GOT3 (cell line): ENCODE results near the gene TMC1.
"Not testable (repeated sequence)": the region's sequence is repeated elsewhere in the genome, so short reads cannot be mapped to it uniquely, and the experiment has no call there.

Source experiments
- DNase-seq: peaks from one replicate; lab custom pipeline; 2025; ENCODE audit warnings: mixed read lengths; lab: John Stamatoyannopoulos, UW

The TMC1 gene

GRCh38 chr9:72763022-72763421, 241.6 kb downstream of the TMC1 start:
- no peak for DNase-seq

- no peak for DNase-seq
Observed at GRCh38 chr9:72769546-72769945, 248.1 kb downstream of the TMC1 start.

GRCh38 chr9:72772661-72773060, 251.3 kb downstream of the TMC1 start:
- no peak for DNase-seq

- no peak for DNase-seq
Observed at GRCh38 chr9:72773570-72773969, 252.2 kb downstream of the TMC1 start.

GRCh38 chr9:72775570-72775969, 254.2 kb downstream of the TMC1 start:
- no peak for DNase-seq

- no peak for DNase-seq
Observed at GRCh38 chr9:72779614-72780013, 258.2 kb downstream of the TMC1 start.

- DNase-seq, result no peak
Observed at GRCh38 chr9:72786948-72787347, 265.5 kb downstream of the TMC1 start.

GRCh38 chr9:72788966-72789735, 267.7 kb downstream of the TMC1 start:
- no peak for DNase-seq

- no peak for DNase-seq
Observed at GRCh38 chr9:72789885-72790284, 268.5 kb downstream of the TMC1 start.

GRCh38 chr9:72790989-72791388, 269.6 kb downstream of the TMC1 start:
- DNase-seq, result no peak

- no peak for DNase-seq
Observed at GRCh38 chr9:72791436-72791835, 270.0 kb downstream of the TMC1 start.

- no peak for DNase-seq
Observed at GRCh38 chr9:72794946-72795345, 273.5 kb downstream of the TMC1 start.

GRCh38 chr9:72800328-72800994, 279.1 kb downstream of the TMC1 start:
- no peak for DNase-seq

- no peak for DNase-seq
Observed at GRCh38 chr9:72805238-72805637, 283.8 kb downstream of the TMC1 start.

- DNase-seq, result not testable (repeated sequence)
Observed at GRCh38 chr9:72806313-72806809, 285.0 kb downstream of the TMC1 start.

- DNase-seq, result no peak
Observed at GRCh38 chr9:72807765-72808445, 286.5 kb downstream of the TMC1 start.

- DNase-seq, result no peak
Observed at GRCh38 chr9:72808446-72808768, 287.0 kb downstream of the TMC1 start.

- no peak for DNase-seq
Observed at GRCh38 chr9:72809586-72809985, 288.2 kb downstream of the TMC1 start.

- no peak for DNase-seq
Observed at GRCh38 chr9:72812559-72813111, 291.2 kb downstream of the TMC1 start.

GRCh38 chr9:72813544-72813943, 292.1 kb downstream of the TMC1 start:
- no peak for DNase-seq

- no peak for DNase-seq
Observed at GRCh38 chr9:72814083-72814597, 292.7 kb downstream of the TMC1 start.

GRCh38 chr9:72816666-72817065, 295.3 kb downstream of the TMC1 start:
- DNase-seq, result no peak
